Motor neuron (in vitro differentiated cells): Measurements from ENCODE around the gene CHD9. TPM values are rescaled to one million over a fixed set of nuclear protein-coding genes. Genes with fewer than 3 reads are reported as not detected.
"Not testable (repeated sequence)": the region's sequence is repeated elsewhere in the genome, so short reads cannot be mapped to it uniquely, and the experiment has no call there.

Source experiments
- ATAC-seq, 8 experiments: fragments of 200-7000 bp; cut with Tn5 transposase; replicated peaks in 6 of 8; 2 replicates each; pipeline ENCODE4 v1.8.0; 2021; ENCODE audit warnings: mild to moderate bottlenecking in 8 of 8, moderate library complexity in 8 of 8
- H3K27ac ChIP-seq, 2 donors: fragments of 250-450 bp; sonication (Bioruptor Pico); 2 replicates each; pipeline ENCODE4 v1.9.0; 2021; ENCODE audit warnings: antibody characterized with exemption in 2 of 2, mild to moderate bottlenecking in 2 of 2, moderate library complexity in 1 of 2
- H3K4me1 ChIP-seq, 2 donors: fragments of 250-450 bp; sonication (Bioruptor Pico); replicated peaks in 1 of 2; 2 replicates each; pipeline ENCODE4 v1.6.1; 2021; ENCODE audit warnings: antibody characterized with exemption in 2 of 2, mild to moderate bottlenecking in 2 of 2, moderate library complexity in 1 of 2
- H3K4me3 ChIP-seq, 5 donors: fragments of 250-450 bp; sonication (Bioruptor Pico); 2 replicates each; pipeline ENCODE4 v1.9.0; 2021; ENCODE audit warnings: antibody characterized with exemption in 5 of 5, mild to moderate bottlenecking in 5 of 5, moderate library complexity in 4 of 5
- WGBS, 10 experiments: fragments of 450-650 bp; shearing (Covaris generic); methylation state at CpG; one replicate each; pipeline ENCODE4 v1.0.0; 2022; 5-methylcytosine and 5-hydroxymethylcytosine counted together
- in situ Hi-C, 9 experiments: fragments of 400-800 bp; cut with MboI; loops; one replicate each; pipeline ENCODE4 v1.15.0; 2021; ENCODE audit warnings: low sequenced_read_pairs in 9 of 9, low pct_unique_long_range_greater_than_20kb in 2 of 9; ENCODE audit not compliant: unreplicated experiment in 9 of 9
- total RNA-seq, 8 experiments: library from RNA; unstranded; fragments of 300-600 nt; gene quantifications; 2 replicates each; pipeline versions ENCODE4 v1.2.3 to v1.2.4, GENCODE V29; 2022

The CHD9 gene
- total RNA-seq, 8 experiments from 2014 or later: 57.0 to 109 (median 65.7) TPM

- no peak for ATAC-seq
Measured at GRCh38 chr16:53258809-53259208, 204.0 kb downstream of the CHD9 start.

GRCh38 chr16:53261276-53261675 is 206.5 kb downstream of the CHD9 start:
- ATAC-seq: no peak
- WGBS, 10 experiments: 67 to 100% (median 90%) methylated on average over 1 to 2 of the region's 2 CpGs; no CpG with 5 or more reads in 1 of the 10 experiments
- H3K27ac ChIP-seq: no peak overlapping the region
- no peaks in the 10 kb centered on the region for H3K4me1 ChIP-seq
- no peak overlapping the region for H3K4me3 ChIP-seq
- in situ Hi-C loops: no loop called here

More at GRCh38 chr16:53258809-53259208, 204.0 kb downstream of the CHD9 start:
- H3K4me1 ChIP-seq: no peaks in the 10 kb centered on the region
- no peak overlapping the region for H3K27ac ChIP-seq
- 79 to 100% (median 96%) methylated on average over 1 to 3 of the region's 3 CpGs; no CpG with 5 or more reads in 1 of the 10 experiments for WGBS, 10 experiments
- in situ Hi-C loops: no loop called here
- no peak overlapping the region for H3K4me3 ChIP-seq

- 13 to 100% (median 72%) methylated on average over 1 to 2 of the region's 2 CpGs; no CpG with 5 or more reads in 3 of the 10 experiments for WGBS, 10 experiments
- no peak overlapping the region for H3K4me3 ChIP-seq
- H3K4me1 ChIP-seq: no peaks in the 10 kb centered on the region
- H3K27ac ChIP-seq: no peak overlapping the region
- peak in 3 of 8 experiments; percentile 47 to 71 (median 52) for ATAC-seq
- in situ Hi-C loops: no loop called here
Measured at GRCh38 chr16:53262645-53263044, 207.9 kb downstream of the CHD9 start.

- H3K4me3 ChIP-seq: no peak overlapping the region
- H3K27ac ChIP-seq: no peak overlapping the region
- in situ Hi-C loops: no loop called here
- ATAC-seq: peak in 1 of 8 experiments; percentile 35
- H3K4me1 ChIP-seq: no peaks in the 10 kb centered on the region
Measured at GRCh38 chr16:53266156-53266555, 211.4 kb downstream of the CHD9 start.

GRCh38 chr16:53278498-53278897 is 223.7 kb downstream of the CHD9 start:
- H3K4me3 ChIP-seq, H3K4me1 ChIP-seq, H3K27ac ChIP-seq, ATAC-seq: not testable (repeated sequence)
- in situ Hi-C loops: loop anchor here in 1 of 9 experiments (25.0 kb wide), 1 partner anchor 184 kb away; no protein-coding TSS in a partner anchor
- 100% methylated on average over 1 of the region's 2 CpGs; no CpG with 5 or more reads in 6 of the 10 experiments for WGBS, 10 experiments

- H3K27ac ChIP-seq: no peak overlapping the region
- H3K4me1 ChIP-seq: no peaks in the 10 kb centered on the region
- 49 to 100% (median 92%) methylated on average over 1 to 2 of the region's 2 CpGs; no CpG with 5 or more reads in 2 of the 10 experiments for WGBS, 10 experiments
- no peak for ATAC-seq
- in situ Hi-C loops: loop anchor here in 1 of 9 experiments (25.0 kb wide), 1 partner anchor 181 kb away; no protein-coding TSS in a partner anchor
- H3K4me3 ChIP-seq: no peak overlapping the region
Measured at GRCh38 chr16:53281280-53281679, 226.5 kb downstream of the CHD9 start.

- Histone ChIP-seq H3K4me1 (no peaks in the 10 kb centered on the region), H3K4me3 (no peak overlapping the region), H3K27ac (no peak overlapping the region)
- no peak for ATAC-seq
- WGBS, 10 experiments: 73 to 100% (median 94%) methylated on average over 1 to 2 of the region's 2 CpGs; no CpG with 5 or more reads in 1 of the 10 experiments
- in situ Hi-C loops: loop anchor here in 1 of 9 experiments (25.0 kb wide), 1 partner anchor 180 kb away; no protein-coding TSS in a partner anchor
Measured at GRCh38 chr16:53281859-53282258, 227.1 kb downstream of the CHD9 start.

GRCh38 chr16:53282328-53282727 is 227.5 kb downstream of the CHD9 start:
- WGBS, 10 experiments: 58 to 100% (median 92%) methylated on average over 1 to 5 of the region's 5 CpGs
- Histone ChIP-seq H3K4me3 (no peak overlapping the region), H3K4me1 (no peaks in the 10 kb centered on the region), H3K27ac (no peak overlapping the region)
- ATAC-seq: no peak
- in situ Hi-C loops: loop anchor here in 1 of 9 experiments (25.0 kb wide), 1 partner anchor 180 kb away; no protein-coding TSS in a partner anchor

- WGBS, 10 experiments: 42 to 94% (median 76%) methylated on average over 2 to 3 of the region's 3 CpGs
- H3K27ac ChIP-seq: no peak overlapping the region
- H3K4me1 ChIP-seq: no peaks in the 10 kb centered on the region
- in situ Hi-C loops: loop anchor here in 1 of 9 experiments (25.0 kb wide), 1 partner anchor 179 kb away; no protein-coding TSS in a partner anchor
- peak in 4 of 8 experiments; percentile 16 to 82 (median 62) for ATAC-seq
- no peak overlapping the region for H3K4me3 ChIP-seq
Measured at GRCh38 chr16:53282975-53283946, 228.5 kb downstream of the CHD9 start.

- Histone ChIP-seq H3K4me1 (no peaks in the 10 kb centered on the region), H3K27ac (no peak overlapping the region), H3K4me3 (no peak overlapping the region)
- 54 to 100% (median 94%) methylated on average over 1 to 2 of the region's 2 CpGs for WGBS, 10 experiments
- in situ Hi-C loops: loop anchor here in 1 of 9 experiments (25.0 kb wide), 1 partner anchor 177 kb away; no protein-coding TSS in a partner anchor
- ATAC-seq: no peak
Measured at GRCh38 chr16:53285236-53285635, 230.4 kb downstream of the CHD9 start.

GRCh38 chr16:53290520-53290919 is 235.7 kb downstream of the CHD9 start:
- in situ Hi-C loops: loop anchor here in 1 of 9 experiments (25.0 kb wide), 1 partner anchor 172 kb away; no protein-coding TSS in a partner anchor
- Histone ChIP-seq H3K27ac (no peak overlapping the region), H3K4me1 (no peaks in the 10 kb centered on the region), H3K4me3 (no peak overlapping the region)
- no peak for ATAC-seq
- 80 to 100% (median 95%) methylated on average over 2 to 5 of the region's 5 CpGs for WGBS, 10 experiments

- no peak for ATAC-seq
- Histone ChIP-seq H3K4me1 (no peaks in the 10 kb centered on the region), H3K27ac (no peak overlapping the region), H3K4me3 (no peak overlapping the region)
- in situ Hi-C loops: loop anchor here in 1 of 9 experiments (25.0 kb wide), 1 partner anchor 170 kb away; no protein-coding TSS in a partner anchor
- WGBS, 10 experiments: 74 to 100% (median 91%) methylated on average over 1 to 2 of the region's 2 CpGs
Measured at GRCh38 chr16:53291757-53292392, 237.1 kb downstream of the CHD9 start.

GRCh38 chr16:53297477-53297876 is 242.7 kb downstream of the CHD9 start:
- in situ Hi-C loops: loop anchor here in 1 of 9 experiments (25.0 kb wide), 1 partner anchor 165 kb away; no protein-coding TSS in a partner anchor
- Histone ChIP-seq H3K4me1 (peaks cover 0 to 10% of the 10 kb centered on the region in 2 donors), H3K4me3 (no peak overlapping the region), H3K27ac (peak overlapping the region in 1 of 2 donors; percentile 56)
- peak in 5 of 8 experiments; percentile 74 to 91 (median 85) for ATAC-seq
